ENCODE measurements around the gene NR0B1.
A peak's percentile ranks its signal among the peaks of the same experiment; 100 is the strongest.

Gene NR0B1

DNA sequence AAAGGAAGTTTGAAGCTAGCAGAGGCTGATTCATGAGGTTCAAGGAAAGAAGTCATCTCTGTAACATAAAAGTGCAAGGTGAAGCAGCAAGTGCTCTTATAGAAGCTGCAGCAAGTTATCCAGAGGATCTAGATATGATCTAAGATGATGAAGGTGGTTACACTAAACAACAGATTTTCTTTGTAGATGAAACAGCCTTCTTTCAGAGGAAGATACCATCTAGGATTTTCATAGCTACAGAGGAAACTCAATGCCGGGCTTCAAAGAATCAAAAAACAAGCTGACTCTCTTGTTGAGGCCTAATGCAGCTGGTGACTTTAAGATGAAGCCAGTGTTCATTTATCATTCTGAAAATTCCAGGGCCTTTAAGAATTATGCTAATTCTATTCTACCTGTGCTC, 28.8 kb downstream of the NR0B1 start:
- POLR2A ChIA-PET: no interaction called here
- CTCF ChIA-PET: interaction anchor here (1.1 kb wide), 1 partner anchor 15 kb away, joined by 3 read pairs; no protein-coding TSS in a partner anchor
- no peak for DNase-seq (ENCODE audit: extremely low spot score)
- TF ChIP-seq, protein P1, sequence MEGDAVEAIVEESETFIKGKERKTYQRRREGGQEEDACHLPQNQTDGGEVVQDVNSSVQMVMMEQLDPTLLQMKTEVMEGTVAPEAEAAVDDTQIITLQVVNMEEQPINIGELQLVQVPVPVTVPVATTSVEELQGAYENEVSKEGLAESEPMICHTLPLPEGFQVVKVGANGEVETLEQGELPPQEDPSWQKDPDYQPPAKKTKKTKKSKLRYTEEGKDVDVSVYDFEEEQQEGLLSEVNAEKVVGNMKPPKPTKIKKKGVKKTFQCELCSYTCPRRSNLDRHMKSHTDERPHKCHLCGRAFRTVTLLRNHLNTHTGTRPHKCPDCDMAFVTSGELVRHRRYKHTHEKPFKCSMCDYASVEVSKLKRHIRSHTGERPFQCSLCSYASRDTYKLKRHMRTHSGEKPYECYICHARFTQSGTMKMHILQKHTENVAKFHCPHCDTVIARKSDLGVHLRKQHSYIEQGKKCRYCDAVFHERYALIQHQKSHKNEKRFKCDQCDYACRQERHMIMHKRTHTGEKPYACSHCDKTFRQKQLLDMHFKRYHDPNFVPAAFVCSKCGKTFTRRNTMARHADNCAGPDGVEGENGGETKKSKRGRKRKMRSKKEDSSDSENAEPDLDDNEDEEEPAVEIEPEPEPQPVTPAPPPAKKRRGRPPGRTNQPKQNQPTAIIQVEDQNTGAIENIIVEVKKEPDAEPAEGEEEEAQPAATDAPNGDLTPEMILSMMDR (IDR thresholded peaks at IDR 0.05; ENCODE audit: control extremely low read depth, extremely low read depth, low read depth, missing control alignments): no peak

DNA sequence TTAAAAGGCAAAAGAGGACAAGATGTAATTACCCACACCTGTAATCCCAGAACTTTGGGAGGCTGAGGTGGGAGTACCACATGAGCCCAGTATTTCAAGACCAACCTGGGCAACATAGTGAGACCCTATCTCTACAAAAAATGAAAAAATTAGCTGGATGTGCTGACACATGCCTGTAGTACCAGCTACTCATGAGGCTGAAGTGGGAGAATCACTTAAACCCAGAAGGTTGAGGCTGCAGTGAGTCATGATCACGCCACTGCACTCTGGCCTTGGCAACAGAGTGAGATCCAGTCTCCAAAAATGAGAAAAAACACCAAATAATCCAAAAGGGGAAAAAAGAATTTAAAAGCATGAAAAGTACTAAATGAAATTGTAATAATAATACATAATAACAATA, 30.8 kb downstream of the NR0B1 start:
- TF ChIP-seq, protein P1 (IDR thresholded peaks at IDR 0.05; ENCODE audit: control extremely low read depth, extremely low read depth, low read depth, missing control alignments): no peak
- ChIA-PET CTCF (no interaction called here), POLR2A (no interaction called here)
- no peak for DNase-seq (ENCODE audit: extremely low spot score)

DNA sequence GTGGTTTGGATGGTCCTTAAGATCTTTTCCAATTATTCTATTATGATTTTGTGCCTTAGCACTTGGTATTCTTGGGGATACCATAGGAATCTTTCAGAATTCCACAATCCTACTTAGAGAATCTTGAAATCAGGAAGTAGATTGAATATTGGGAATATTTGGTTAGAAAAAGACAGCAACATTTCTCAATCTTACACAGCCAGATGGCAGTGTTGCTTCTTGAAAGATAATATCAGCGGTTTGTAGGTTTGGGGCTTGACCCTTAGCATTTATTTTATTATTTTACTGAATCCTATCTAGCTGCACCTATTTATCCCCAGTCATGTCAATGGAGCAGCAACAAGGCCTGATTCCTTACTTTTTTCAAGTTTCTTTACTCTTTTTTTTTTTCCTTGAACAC, 33.7 kb downstream of the NR0B1 start:
- CTCF ChIA-PET: interaction anchor here (1.6 kb wide), 1 partner anchor 208 kb away, joined by 3 read pairs; no protein-coding TSS in a partner anchor
- POLR2A ChIA-PET: no interaction called here
- DNase-seq (ENCODE audit: extremely low spot score): no peak
- TF ChIP-seq, protein P1 (IDR thresholded peaks at IDR 0.05; ENCODE audit: control extremely low read depth, extremely low read depth, low read depth, missing control alignments): peak; percentile 7

DNA sequence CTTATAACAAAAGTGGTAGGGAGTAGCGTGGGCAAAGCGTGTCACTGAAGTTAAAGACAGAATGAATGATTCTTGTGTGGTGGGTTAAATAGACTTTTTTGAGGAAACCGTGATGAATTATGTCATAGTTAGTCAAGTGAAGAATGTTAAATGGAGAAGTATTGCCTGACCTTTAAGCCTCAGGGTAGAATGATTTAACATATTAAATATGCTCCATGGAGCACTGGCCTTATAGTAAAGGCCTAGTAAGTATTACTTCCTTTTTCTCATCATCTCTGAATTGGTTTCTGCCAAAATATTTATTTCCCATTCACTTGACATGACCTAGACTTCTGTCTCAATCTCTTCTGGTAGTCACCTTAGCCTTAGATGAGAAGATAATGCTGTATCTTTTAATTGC, 38.6 kb downstream of the NR0B1 start:
- CTCF ChIA-PET: no interaction called here

DNA sequence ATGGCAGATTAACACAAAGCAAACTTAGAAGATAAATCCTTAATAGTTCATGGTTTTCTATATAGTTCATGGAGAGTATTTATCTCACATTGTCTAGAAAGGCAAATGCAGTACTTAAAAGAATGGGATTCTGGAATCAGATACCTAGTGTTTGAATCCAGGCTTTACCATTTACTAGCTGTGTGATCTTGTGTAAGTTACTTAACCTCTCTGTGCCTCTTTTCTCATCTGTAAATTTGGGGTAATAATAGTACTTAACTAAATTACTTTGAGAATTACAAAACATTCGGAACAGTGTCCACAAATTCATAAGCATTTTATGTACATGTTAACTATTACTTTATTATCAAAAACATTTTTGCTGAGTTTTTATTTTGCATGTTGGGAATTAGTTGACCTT, 46.4 kb downstream of the NR0B1 start:
- TF ChIP-seq, protein P1 (IDR thresholded peaks at IDR 0.05; ENCODE audit: control extremely low read depth, extremely low read depth, low read depth, missing control alignments): no peak
- DNase-seq (ENCODE audit: extremely low spot score): no peak
- CTCF ChIA-PET: no interaction called here
- POLR2A ChIA-PET: no interaction called here

More for the DNA sequence above, 38.6 kb downstream of the NR0B1 start:
- POLR2A ChIA-PET: no interaction called here
- TF ChIP-seq, protein P1 (IDR thresholded peaks at IDR 0.05; ENCODE audit: control extremely low read depth, extremely low read depth, low read depth, missing control alignments): no peak
- DNase-seq (ENCODE audit: extremely low spot score): no peak

GRCh38 chrX:30261012-30261411, 48.2 kb downstream of the NR0B1 start:
- CTCF ChIA-PET: no interaction called here
- TF ChIP-seq, protein P1 (IDR thresholded peaks at IDR 0.05; ENCODE audit: control extremely low read depth, extremely low read depth, low read depth, missing control alignments): no peak
- POLR2A ChIA-PET: no interaction called here
- no peak for DNase-seq (ENCODE audit: extremely low spot score)

DNA sequence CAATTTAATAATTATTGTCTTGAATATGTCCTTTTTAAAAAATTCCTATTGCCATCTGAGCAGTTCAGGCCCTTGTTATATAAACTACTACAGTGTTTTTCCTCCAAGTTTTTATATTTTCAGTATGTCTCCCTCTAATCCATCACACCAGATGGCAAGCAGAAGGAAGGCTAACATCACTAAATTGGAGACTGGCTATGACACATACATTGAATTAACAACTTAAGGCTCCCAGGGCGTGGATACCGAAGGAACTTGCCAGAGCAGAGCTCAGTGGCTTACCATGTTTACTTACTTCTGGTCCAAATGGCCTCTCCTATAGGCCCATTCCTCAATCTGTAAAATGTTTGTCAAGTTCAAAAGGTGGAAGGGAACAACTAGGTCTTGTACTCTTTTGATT, 49.3 kb downstream of the NR0B1 start:
- CTCF ChIA-PET: no interaction called here
- TF ChIP-seq, protein P1 (IDR thresholded peaks at IDR 0.05; ENCODE audit: control extremely low read depth, extremely low read depth, low read depth, missing control alignments): no peak
- POLR2A ChIA-PET: no interaction called here
- DNase-seq (ENCODE audit: extremely low spot score): no peak
